Mesenchymal stem cell (in vitro differentiated cells and primary cell): ENCODE results near the gene KRT14.
"Not testable (repeated sequence)": the region's sequence is repeated elsewhere in the genome, so short reads cannot be mapped to it uniquely, and the experiment has no call there.

Source experiments
- DNase-seq: peaks from one replicate; pipeline ENCODE4 v3.0.0-alpha.2; 2013
- H2AFZ ChIP-seq: one replicate; pipeline ENCODE4 v1.6.1; 2013; ENCODE audit warnings: low read depth, mild to moderate bottlenecking, control low read depth, inconsistent platforms, low read length, moderate library complexity
- H2AK5ac ChIP-seq: 2 replicates; pipeline ENCODE4 v1.6.1; 2013; ENCODE audit warnings: low read length, moderate library complexity, mild to moderate bottlenecking, inconsistent platforms; ENCODE audit not compliant: severe bottlenecking
- H2BK120ac ChIP-seq: one replicate; pipeline ENCODE4 v1.6.1; 2013; ENCODE audit warnings: low read depth, mild to moderate bottlenecking, inconsistent platforms, low read length, moderate library complexity
- H2BK12ac ChIP-seq, 2 experiments: one replicate each; pipeline ENCODE4 v1.6.1; 2013; ENCODE audit warnings: inconsistent platforms in 2 of 2, low read length in 2 of 2, mild to moderate bottlenecking in 2 of 2, moderate library complexity in 2 of 2, control low read depth in 1 of 2
- H2BK15ac ChIP-seq: one replicate; pipeline ENCODE4 v1.6.1; 2013; ENCODE audit warnings: mild to moderate bottlenecking, low read depth, inconsistent platforms; ENCODE audit not compliant: poor library complexity, severe bottlenecking
- H2BK5ac ChIP-seq: 2 replicates; pipeline ENCODE4 v1.6.1; 2013; ENCODE audit warnings: low read depth, mild to moderate bottlenecking, low read length, control low read depth, inconsistent platforms; ENCODE audit not compliant: poor library complexity, severe bottlenecking
- H3K14ac ChIP-seq, 2 experiments: one replicate each; pipeline ENCODE4 v1.6.1; 2013; ENCODE audit warnings: inconsistent platforms in 2 of 2, low read length in 2 of 2, control low read depth in 1 of 2, mild to moderate bottlenecking in 1 of 2, moderate library complexity in 1 of 2
- H3K18ac ChIP-seq, 2 experiments: one replicate each; pipeline ENCODE4 v1.6.1; 2013; ENCODE audit warnings: inconsistent platforms in 2 of 2, low read length in 2 of 2, control low read depth in 1 of 2, low read depth in 1 of 2, mild to moderate bottlenecking in 1 of 2
- H3K23ac ChIP-seq, 2 experiments: one replicate each; pipeline ENCODE4 v1.6.1; 2013; ENCODE audit warnings: inconsistent platforms in 2 of 2, low read length in 2 of 2, mild to moderate bottlenecking in 2 of 2, moderate library complexity in 2 of 2, control low read depth in 1 of 2
- H3K27ac ChIP-seq: 2 replicates; pipeline ENCODE4 v1.5.1; 2013; ENCODE audit warnings: mild to moderate bottlenecking, moderate library complexity, low read length, control low read depth, inconsistent platforms; ENCODE audit not compliant: poor library complexity, severe bottlenecking
- H3K27me3 ChIP-seq, 2 experiments: 2 replicates each; pipeline versions ENCODE4 v1.6.1 to v1.7.0; 2013; ENCODE audit warnings: low read length in 2 of 2, mild to moderate bottlenecking in 2 of 2, moderate library complexity in 2 of 2, control low read depth in 1 of 2, inconsistent platforms in 1 of 2; ENCODE audit not compliant: control insufficient read depth in 1 of 2, insufficient read depth in 1 of 2
- H3K36me3 ChIP-seq, 2 experiments: 2 replicates each; pipeline versions ENCODE4 v1.6.1 to v1.7.0; 2013; ENCODE audit warnings: low read length in 2 of 2, control low read depth in 1 of 2, inconsistent platforms in 1 of 2, low read depth in 1 of 2, mild to moderate bottlenecking in 1 of 2; ENCODE audit not compliant: insufficient read depth in 2 of 2, control insufficient read depth in 1 of 2
- H3K4ac ChIP-seq, 2 experiments: one replicate each; pipeline ENCODE4 v1.6.1; 2013; ENCODE audit warnings: inconsistent platforms in 2 of 2, low read length in 2 of 2, mild to moderate bottlenecking in 2 of 2, moderate library complexity in 2 of 2, control low read depth in 1 of 2, low read depth in 1 of 2
- H3K4me1 ChIP-seq: 2 replicates; pipeline ENCODE4 v1.6.1; 2013; ENCODE audit warnings: low read depth, low read length, control low read depth; ENCODE audit not compliant: control insufficient read depth, insufficient read depth
- H3K4me2 ChIP-seq: 2 replicates; pipeline ENCODE4 v1.6.1; 2013; ENCODE audit warnings: low read length, mild to moderate bottlenecking, inconsistent platforms; ENCODE audit not compliant: poor library complexity, severe bottlenecking
- H3K4me3 ChIP-seq, 2 experiments: 2 replicates each; pipeline versions ENCODE4 v1.5.1 to v1.7.0; 2013; ENCODE audit warnings: low read length in 2 of 2, mild to moderate bottlenecking in 2 of 2, control low read depth in 1 of 2, low read depth in 1 of 2; ENCODE audit not compliant: insufficient read depth in 1 of 2
- H3K79me1 ChIP-seq: replicated peaks from 2 replicates; pipeline ENCODE4 v1.6.1; 2013; ENCODE audit warnings: mild to moderate bottlenecking, control low read depth, low read length, inconsistent platforms; ENCODE audit not compliant: poor library complexity, severe bottlenecking
- H3K9ac ChIP-seq: 2 replicates; pipeline ENCODE4 v1.7.0; 2013; ENCODE audit warnings: mild to moderate bottlenecking, low read length, moderate library complexity
- H3K9me3 ChIP-seq: 2 replicates; pipeline ENCODE4 v1.7.0; 2013; ENCODE audit warnings: mild to moderate bottlenecking, low read length; ENCODE audit not compliant: control insufficient read depth
- H4K8ac ChIP-seq: one replicate; pipeline ENCODE4 v1.6.1; 2013; ENCODE audit warnings: inconsistent platforms, mild to moderate bottlenecking, low read length, moderate library complexity
- H4K91ac ChIP-seq: one replicate; pipeline ENCODE4 v1.6.1; 2013; ENCODE audit warnings: mild to moderate bottlenecking, low read length, inconsistent platforms
- WGBS: methylation state at CpG from one replicate; pipeline ENCODE4 v1.1.7; 2013; ENCODE audit warnings: mixed read lengths; 5-methylcytosine and 5-hydroxymethylcytosine counted together

Gene KRT14

DNA sequence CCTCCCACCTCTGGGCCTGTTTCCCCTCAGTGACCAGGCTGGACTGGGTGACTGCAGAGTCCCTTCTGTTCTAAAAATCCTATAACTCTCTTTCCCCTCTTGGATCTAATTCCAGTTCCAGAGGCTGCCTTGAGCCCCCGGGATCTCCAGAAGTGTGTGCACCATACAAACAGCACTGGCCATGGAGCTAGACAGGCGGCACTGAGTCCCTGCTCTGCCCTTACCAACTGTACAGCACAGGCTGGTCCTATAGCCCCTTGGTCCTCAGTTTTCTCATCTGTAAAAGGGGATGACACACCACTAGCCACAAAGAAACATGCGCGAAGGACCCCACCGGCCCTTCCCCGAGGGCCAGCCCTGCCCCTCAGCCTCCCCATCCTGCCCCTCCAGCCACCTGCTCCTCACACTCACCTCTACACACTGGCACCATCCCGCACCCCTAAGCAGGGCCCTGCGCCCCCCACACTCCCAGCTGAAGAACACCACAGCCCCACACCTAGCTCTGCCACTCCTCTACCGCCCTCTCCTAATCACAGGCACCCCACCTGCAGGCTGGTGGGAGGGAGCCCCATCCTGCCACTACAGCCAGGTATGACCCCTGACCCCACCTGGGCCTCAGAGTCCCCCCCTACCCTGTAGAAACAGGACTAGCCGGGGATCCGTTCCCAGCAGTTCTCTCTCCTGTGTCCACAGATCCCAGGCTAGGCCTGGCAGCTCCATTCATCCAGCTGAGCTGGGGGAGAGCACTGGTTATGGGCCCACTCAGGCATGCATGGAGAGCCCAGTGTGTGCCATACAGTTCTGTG lies 26.8 kb upstream of the KRT14 start:
- Histone ChIP-seq H3K27ac (no peak overlapping the region), H3K79me1 (no peaks in the 10 kb centered on the region), H3K36me3 (no peaks in the 10 kb centered on the region), H2AFZ (no peak overlapping the region), H2BK12ac (no peak overlapping the region), H3K4me3 (no peak overlapping the region), H3K4me1 (peaks cover 11% of the 10 kb centered on the region), H3K9me3 (no peaks in the 10 kb centered on the region), H2BK120ac (no peak overlapping the region), H3K9ac (no peak overlapping the region), H3K14ac (no peak overlapping the region), H3K23ac (no peak overlapping the region), H4K91ac (no peak overlapping the region), H3K18ac (no peak overlapping the region), H2BK5ac (no peak overlapping the region), H2BK15ac (no peak overlapping the region), H3K27me3 (peaks cover 38 to 56% of the 10 kb centered on the region in 2 experiments), H4K8ac (no peak overlapping the region), H2AK5ac (no peak overlapping the region), H3K4me2 (no peak overlapping the region), H3K4ac (no peak overlapping the region)
- 79% methylated on average over 11 of the region's 11 CpGs for WGBS
- no peak for DNase-seq

DNA sequence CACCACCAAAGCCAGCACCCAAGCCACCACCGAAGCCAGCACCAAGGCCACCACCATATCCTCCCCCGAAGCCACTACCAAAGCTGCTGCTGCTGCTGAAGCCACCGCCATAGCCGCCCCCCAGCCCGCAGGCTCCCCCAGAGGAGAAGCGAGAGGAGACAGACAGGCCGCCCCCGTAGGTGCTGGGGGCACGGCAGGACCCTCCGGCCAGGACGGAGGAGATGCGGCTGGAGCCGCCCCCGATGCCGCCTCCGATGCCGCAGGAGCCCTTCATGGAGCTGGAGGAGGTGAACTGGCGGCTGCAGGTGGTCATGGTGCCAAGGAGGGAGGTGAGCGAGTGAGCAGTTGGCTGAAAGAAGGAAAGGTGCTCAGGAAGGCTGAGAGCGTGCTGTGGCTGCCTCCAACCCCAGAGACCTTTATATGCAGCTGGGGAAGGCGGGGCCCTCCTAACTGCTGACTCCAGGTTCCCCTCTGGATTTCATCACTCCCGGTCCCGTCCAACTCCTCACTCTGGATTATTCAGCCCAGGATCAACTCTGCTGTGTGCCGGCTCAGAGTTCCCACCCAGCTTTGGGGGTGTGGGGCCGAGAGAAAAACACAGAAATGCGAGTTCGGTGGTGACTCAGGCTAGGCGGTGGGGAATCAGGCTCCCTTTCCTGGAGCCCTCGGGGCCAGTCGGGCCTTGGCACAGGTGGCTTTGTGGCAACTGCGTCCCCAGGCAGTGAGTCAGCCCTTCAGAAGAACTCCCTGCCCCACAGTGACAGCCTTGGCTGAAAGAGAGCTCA lies 25.9 kb upstream of the KRT14 start, which contains the start of gene KRT16:
TSS of gene KRT16 (minus strand) at position 392 of the 785 bp plus-strand sequence. CDS start at position 313, 79 bp downstream.
- not testable (repeated sequence) for H3K18ac ChIP-seq, H2BK120ac ChIP-seq, H3K79me1 ChIP-seq, H3K4me3 ChIP-seq, H2BK5ac ChIP-seq, H4K91ac ChIP-seq, H3K4me2 ChIP-seq, H3K4me1 ChIP-seq, H2BK15ac ChIP-seq, H4K8ac ChIP-seq, H2BK12ac ChIP-seq, DNase-seq, H2AK5ac ChIP-seq, H3K14ac ChIP-seq, H3K4ac ChIP-seq, H3K23ac ChIP-seq, H2AFZ ChIP-seq, H3K27ac ChIP-seq, H3K36me3 ChIP-seq, H3K9me3 ChIP-seq, H3K9ac ChIP-seq
- peaks cover 38 to 52% of the 10 kb centered on the region in 2 experiments for H3K27me3 ChIP-seq
- whole genome bisulfite sequencing, result 87% methylated on average over 31 of the region's 31 CpGs

GRCh38 chr17:41610965-41611640 lies 24.4 kb upstream of the KRT14 start:
- 92% methylated on average over 25 of the region's 25 CpGs for WGBS
- peaks cover 14% of the 10 kb centered on the region for H3K9me3 ChIP-seq

More at GRCh38 chr17:41610965-41611640, 24.4 kb upstream of the KRT14 start:
- no peak overlapping the region for H2BK15ac ChIP-seq
- no peak overlapping the region for H4K8ac ChIP-seq
- H3K9ac ChIP-seq, result no peak overlapping the region
- H3K4me3 ChIP-seq, result no peak overlapping the region
- peak overlapping the region in 1 of 2 experiments; percentile 2 for H3K18ac ChIP-seq
- DNase-seq, result no peak
- H2BK12ac ChIP-seq, result no peak overlapping the region
- H3K27me3 ChIP-seq, result peaks cover 28 to 39% of the 10 kb centered on the region in 2 experiments
- H2BK120ac ChIP-seq, result no peak overlapping the region
- H3K14ac ChIP-seq, result no peak overlapping the region
- no peaks in the 10 kb centered on the region for H3K36me3 ChIP-seq
- no peak overlapping the region for H2AFZ ChIP-seq
- H3K4me2 ChIP-seq, result no peak overlapping the region
- no peak overlapping the region for H3K23ac ChIP-seq
- H3K4ac ChIP-seq, result no peak overlapping the region
- H2BK5ac ChIP-seq, result no peak overlapping the region
- H3K79me1 ChIP-seq, result no peaks in the 10 kb centered on the region
- H2AK5ac ChIP-seq, result no peak overlapping the region
- H3K4me1 ChIP-seq, result peaks cover 8% of the 10 kb centered on the region
- H4K91ac ChIP-seq, result no peak overlapping the region
- H3K27ac ChIP-seq, result no peak overlapping the region
